Liver (tissue), 3 donors: ENCODE measurements around the gene MIEF1.

Experiments
- TAF1 ChIP-seq: conservative IDR thresholded peaks from 2 replicates; pipeline ENCODE4 v1.6.1; 2016; ENCODE audit warnings: antibody characterized with exemption, mild to moderate bottlenecking
- TF ChIP-seq, protein P1 (sequence below): fragments of 150-350 bp; IDR thresholded peaks from 2 replicates; pipeline ENCODE4 v1.5.1; 2017; ENCODE audit warnings: improper control_type of control experiment, low read depth, low read length; ENCODE audit not compliant: missing input control
- donor health status: healthy.
- donor health status: healthy.

DNA sequence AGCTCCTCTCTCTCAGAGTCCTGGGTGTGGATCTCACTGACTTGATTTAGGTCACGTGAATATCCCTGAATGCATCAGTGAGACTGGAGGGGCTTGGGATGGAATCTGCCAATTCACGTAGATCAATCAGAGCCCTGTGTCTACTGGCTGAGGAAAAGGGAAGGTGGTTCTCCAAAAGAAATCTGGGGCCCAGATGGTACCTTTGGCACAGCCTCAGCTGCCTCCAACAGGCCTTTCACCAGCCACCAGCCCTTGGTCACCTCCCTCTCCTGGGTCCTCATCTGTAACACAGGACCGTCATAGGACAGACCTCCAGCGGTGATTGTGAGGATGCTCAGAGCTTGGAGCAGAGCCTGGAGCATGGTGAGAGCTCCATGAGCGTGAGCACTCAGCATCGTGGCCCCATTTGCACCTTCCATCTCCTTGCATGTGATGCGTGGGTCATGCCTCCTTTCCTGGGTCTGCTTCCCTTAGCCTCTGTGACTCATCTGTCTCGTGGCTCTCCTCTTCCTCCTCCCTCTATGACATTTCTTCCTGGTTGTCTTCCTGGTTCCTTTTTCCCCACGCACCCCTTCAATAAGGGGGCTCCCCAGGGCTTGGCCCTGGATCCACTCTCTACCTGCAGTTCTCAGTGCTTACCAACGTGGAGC, 7.5 kb upstream of the MIEF1 start:
- TF ChIP-seq TAF1 = no peak
- TF ChIP-seq, protein P1, sequence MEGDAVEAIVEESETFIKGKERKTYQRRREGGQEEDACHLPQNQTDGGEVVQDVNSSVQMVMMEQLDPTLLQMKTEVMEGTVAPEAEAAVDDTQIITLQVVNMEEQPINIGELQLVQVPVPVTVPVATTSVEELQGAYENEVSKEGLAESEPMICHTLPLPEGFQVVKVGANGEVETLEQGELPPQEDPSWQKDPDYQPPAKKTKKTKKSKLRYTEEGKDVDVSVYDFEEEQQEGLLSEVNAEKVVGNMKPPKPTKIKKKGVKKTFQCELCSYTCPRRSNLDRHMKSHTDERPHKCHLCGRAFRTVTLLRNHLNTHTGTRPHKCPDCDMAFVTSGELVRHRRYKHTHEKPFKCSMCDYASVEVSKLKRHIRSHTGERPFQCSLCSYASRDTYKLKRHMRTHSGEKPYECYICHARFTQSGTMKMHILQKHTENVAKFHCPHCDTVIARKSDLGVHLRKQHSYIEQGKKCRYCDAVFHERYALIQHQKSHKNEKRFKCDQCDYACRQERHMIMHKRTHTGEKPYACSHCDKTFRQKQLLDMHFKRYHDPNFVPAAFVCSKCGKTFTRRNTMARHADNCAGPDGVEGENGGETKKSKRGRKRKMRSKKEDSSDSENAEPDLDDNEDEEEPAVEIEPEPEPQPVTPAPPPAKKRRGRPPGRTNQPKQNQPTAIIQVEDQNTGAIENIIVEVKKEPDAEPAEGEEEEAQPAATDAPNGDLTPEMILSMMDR = no peak
